Hepatocyte (in vitro differentiated cells): Measurements from ENCODE around the gene RNASE7.

Experiments
- CTCF ChIP-seq: fragments of 200-600 bp; sonication (generic); IDR thresholded peaks from 2 replicates; pipeline ENCODE4 v1.5.1; 2016; ENCODE audit warnings: antibody characterized with exemption, mild to moderate bottlenecking; ENCODE audit not compliant: poor library complexity
- EZH2 ChIP-seq: fragments of 200-600 bp; sonication (generic); IDR thresholded peaks from 2 replicates; pipeline ENCODE4 v1.6.1; 2016; ENCODE audit warnings: antibody characterized with exemption, mild to moderate bottlenecking, borderline replicate concordance

- TF ChIP-seq CTCF (peak; percentile 55), EZH2 (no peak)
Observed at GRCh38 chr14:21068521-21069387, 26.6 kb downstream of the RNASE7 start.
